Nephron (organoid): ENCODE measurements around the gene VPS8.

Experiments
- H3K27ac Mint-ChIP-seq, 3 experiments: 2 replicates each; pipeline ENCODE4 v1.8.0; 2020; ENCODE audit warnings: mixed read lengths in 3 of 3, mild to moderate bottlenecking in 2 of 3, moderate library complexity in 1 of 3
- H3K27me3 Mint-ChIP-seq: 2 replicates; pipeline ENCODE4 v1.8.0; 2021; ENCODE audit warnings: low read depth, mild to moderate bottlenecking, moderate library complexity, mixed read lengths
- H3K36me3 Mint-ChIP-seq: 2 replicates; pipeline ENCODE4 v1.8.0; 2020; ENCODE audit warnings: low read depth, mixed read lengths
- H3K4me1 Mint-ChIP-seq: 2 replicates; pipeline ENCODE4 v1.8.0; 2020; ENCODE audit warnings: mixed read lengths
- H3K4me3 Mint-ChIP-seq, 3 experiments: 2 replicates each; pipeline ENCODE4 v1.8.0; 2020; ENCODE audit warnings: mild to moderate bottlenecking in 3 of 3, mixed read lengths in 3 of 3, moderate library complexity in 2 of 3
- H3K9me3 Mint-ChIP-seq: 2 replicates; pipeline ENCODE4 v1.8.0; 2020; ENCODE audit warnings: mixed read lengths
- TF ChIP-seq, protein P1 (sequence below), 3 experiments: fragments of 200-600 bp; sonication (generic); IDR thresholded peaks; one replicate each; pipeline ENCODE4 v1.5.0; 2021; ENCODE audit warnings: antibody characterized with exemption in 3 of 3; ENCODE audit not compliant: unreplicated experiment in 3 of 3

Gene VPS8

DNA sequence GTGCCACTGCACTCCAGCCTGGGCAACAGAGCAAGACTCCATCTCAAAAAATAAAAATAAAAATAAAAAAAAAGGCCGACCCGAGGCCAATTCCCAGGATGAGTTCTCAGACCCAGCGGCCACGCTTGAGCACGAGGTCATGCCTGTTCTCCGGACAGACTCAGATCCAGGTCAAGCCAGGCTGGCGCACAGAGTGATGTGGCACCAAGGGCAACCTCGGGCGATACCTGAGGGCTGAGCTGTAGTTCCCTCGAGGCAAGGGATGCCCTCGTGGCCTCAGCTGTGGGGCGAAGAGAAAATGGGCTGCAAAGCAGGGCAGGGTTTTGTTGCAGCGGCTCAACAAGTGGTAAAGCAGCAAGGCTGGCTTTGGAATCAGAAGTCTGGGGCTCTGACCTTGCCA, 263.6 kb downstream of the VPS8 start:
- Mint-ChIP-seq H3K36me3 (no peaks in the 10 kb centered on the region), H3K4me3 (no peak overlapping the region), H3K27ac (no peak overlapping the region), H3K9me3 (no peaks in the 10 kb centered on the region), H3K27me3 (no peaks in the 10 kb centered on the region), H3K4me1 (peaks cover 3% of the 10 kb centered on the region)
- TF ChIP-seq, protein P1, sequence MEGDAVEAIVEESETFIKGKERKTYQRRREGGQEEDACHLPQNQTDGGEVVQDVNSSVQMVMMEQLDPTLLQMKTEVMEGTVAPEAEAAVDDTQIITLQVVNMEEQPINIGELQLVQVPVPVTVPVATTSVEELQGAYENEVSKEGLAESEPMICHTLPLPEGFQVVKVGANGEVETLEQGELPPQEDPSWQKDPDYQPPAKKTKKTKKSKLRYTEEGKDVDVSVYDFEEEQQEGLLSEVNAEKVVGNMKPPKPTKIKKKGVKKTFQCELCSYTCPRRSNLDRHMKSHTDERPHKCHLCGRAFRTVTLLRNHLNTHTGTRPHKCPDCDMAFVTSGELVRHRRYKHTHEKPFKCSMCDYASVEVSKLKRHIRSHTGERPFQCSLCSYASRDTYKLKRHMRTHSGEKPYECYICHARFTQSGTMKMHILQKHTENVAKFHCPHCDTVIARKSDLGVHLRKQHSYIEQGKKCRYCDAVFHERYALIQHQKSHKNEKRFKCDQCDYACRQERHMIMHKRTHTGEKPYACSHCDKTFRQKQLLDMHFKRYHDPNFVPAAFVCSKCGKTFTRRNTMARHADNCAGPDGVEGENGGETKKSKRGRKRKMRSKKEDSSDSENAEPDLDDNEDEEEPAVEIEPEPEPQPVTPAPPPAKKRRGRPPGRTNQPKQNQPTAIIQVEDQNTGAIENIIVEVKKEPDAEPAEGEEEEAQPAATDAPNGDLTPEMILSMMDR (IDR thresholded peaks at IDR 0.05; ENCODE audit: unreplicated experiment in 3 of 3), result no peak

DNA sequence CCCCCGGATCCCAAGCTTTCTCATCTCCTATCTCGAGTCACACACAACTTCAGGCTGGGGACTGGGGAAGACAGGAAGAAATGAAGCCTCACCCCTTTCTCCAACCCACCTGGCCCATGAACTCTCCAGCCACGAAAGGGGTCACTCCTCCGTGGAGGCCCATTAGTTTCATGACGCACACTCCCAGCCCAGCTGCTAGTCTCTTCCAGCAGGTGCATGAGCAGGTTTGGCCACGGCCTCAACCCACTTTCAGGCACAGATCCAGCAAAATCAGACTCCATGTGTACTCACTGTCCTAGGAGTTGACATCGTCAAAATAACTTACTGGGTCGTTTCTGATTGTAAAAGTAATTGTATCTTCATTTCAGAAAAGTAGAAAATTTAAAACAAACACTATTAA, 264.3 kb downstream of the VPS8 start:
- H3K4me1 Mint-ChIP-seq, result no peaks in the 10 kb centered on the region
- TF ChIP-seq, protein P1 (IDR thresholded peaks at IDR 0.05; ENCODE audit: unreplicated experiment in 3 of 3), result no peak
- H3K27me3 Mint-ChIP-seq, result no peaks in the 10 kb centered on the region
- H3K36me3 Mint-ChIP-seq, result no peaks in the 10 kb centered on the region
- H3K27ac Mint-ChIP-seq, result no peak overlapping the region
- H3K4me3 Mint-ChIP-seq, result no peak overlapping the region
- no peaks in the 10 kb centered on the region for H3K9me3 Mint-ChIP-seq

DNA sequence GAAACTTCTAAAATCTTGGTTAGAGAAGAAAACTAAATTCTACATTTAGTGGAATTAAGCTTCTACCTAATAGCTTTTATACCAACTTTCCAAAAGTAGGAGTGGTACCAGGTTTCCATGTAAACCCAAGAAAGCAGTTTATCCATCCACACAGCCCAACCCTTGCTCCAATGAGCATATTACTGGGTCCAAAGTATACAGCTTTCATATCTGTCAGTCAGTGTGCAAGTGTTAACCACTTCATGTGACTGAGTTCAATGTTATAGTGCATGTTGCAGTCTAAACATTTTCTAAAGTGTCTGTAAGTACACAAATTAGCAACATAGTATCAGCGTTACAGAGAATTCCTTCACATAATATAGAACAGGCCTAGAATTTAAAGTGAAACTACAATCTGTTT, 267.7 kb downstream of the VPS8 start:
- H3K9me3 Mint-ChIP-seq, result no peaks in the 10 kb centered on the region
- TF ChIP-seq, protein P1 (IDR thresholded peaks at IDR 0.05; ENCODE audit: unreplicated experiment in 3 of 3), result no peak
- peak overlapping the region in 1 of 3 experiments; percentile 57 for H3K27ac Mint-ChIP-seq
- H3K4me3 Mint-ChIP-seq, result no peak overlapping the region
- H3K36me3 Mint-ChIP-seq, result no peaks in the 10 kb centered on the region
- no peaks in the 10 kb centered on the region for H3K27me3 Mint-ChIP-seq
- no peaks in the 10 kb centered on the region for H3K4me1 Mint-ChIP-seq

DNA sequence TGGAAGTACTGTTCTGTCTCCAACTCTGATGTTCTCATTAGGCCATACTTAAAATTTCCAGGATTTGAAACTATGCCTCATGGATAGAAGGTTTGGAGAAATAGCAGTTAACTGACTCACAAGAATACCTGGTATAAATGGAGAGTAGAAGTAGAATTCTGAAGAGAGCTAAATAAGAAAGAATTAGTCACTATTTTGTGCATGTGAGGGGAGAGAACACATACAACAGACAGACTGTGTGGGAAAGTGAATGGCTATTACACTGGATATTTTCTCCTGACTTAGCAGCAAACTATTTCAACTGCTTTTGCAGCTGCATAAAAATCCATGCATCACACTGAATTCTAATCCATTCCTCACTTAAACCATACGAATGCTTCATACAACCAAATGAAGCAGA, 269.6 kb downstream of the VPS8 start:
- no peaks in the 10 kb centered on the region for H3K4me1 Mint-ChIP-seq
- no peaks in the 10 kb centered on the region for H3K36me3 Mint-ChIP-seq
- H3K9me3 Mint-ChIP-seq, result no peaks in the 10 kb centered on the region
- H3K4me3 Mint-ChIP-seq, result no peak overlapping the region
- TF ChIP-seq, protein P1 (IDR thresholded peaks at IDR 0.05; ENCODE audit: unreplicated experiment in 3 of 3), result no peak
- H3K27ac Mint-ChIP-seq, result no peak overlapping the region
- H3K27me3 Mint-ChIP-seq, result peaks cover 5% of the 10 kb centered on the region

DNA sequence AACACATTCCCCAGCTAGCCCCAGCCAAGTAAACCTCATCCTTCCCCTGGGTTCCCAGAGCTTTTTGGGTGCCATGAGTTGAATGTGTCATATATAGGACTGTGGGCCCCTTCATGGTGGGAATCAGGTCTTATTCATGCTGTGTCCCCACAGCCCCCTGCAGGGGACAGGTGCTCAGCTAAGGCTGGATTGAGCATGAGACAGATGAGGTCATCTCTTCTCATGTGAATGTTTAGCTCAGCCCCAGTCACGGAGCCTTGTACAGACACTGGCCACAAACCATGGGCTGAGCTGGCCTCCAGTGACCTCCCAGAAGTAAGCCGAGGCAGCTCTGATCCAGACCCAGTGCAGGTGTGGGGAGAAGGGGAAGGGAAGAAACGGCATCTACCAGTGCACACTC, 270.2 kb downstream of the VPS8 start:
- H3K4me1 Mint-ChIP-seq, result no peaks in the 10 kb centered on the region
- H3K27me3 Mint-ChIP-seq, result peaks cover 5% of the 10 kb centered on the region

DNA sequence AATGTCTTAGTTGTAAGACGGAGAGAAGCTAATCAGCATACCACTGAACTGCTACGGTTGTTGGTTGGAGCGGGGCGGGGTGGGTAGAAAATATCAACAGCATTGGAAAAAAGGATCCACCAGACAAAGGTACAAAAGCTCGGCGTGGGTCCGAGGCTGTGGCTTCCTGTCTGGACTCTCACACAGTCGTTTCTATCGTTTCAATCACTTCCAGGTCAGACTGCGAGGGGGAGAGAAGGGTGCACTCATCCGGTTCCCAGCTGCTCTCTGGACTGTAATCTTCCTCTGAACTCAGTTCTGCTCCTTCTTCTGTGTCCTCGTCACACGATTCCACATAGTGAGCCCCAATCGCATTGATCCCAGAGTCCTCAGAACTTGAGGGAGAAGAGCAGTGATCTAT, 270.9 kb downstream of the VPS8 start:
- Mint-ChIP-seq H3K27me3 (peaks cover 5% of the 10 kb centered on the region), H3K36me3 (no peaks in the 10 kb centered on the region), H3K4me3 (no peak overlapping the region), H3K27ac (no peak overlapping the region), H3K9me3 (no peaks in the 10 kb centered on the region), H3K4me1 (no peaks in the 10 kb centered on the region)
- TF ChIP-seq, protein P1 (IDR thresholded peaks at IDR 0.05; ENCODE audit: unreplicated experiment in 3 of 3), result no peak

More for the DNA sequence above, 270.2 kb downstream of the VPS8 start:
- TF ChIP-seq, protein P1 (IDR thresholded peaks at IDR 0.05; ENCODE audit: unreplicated experiment in 3 of 3), result no peak
- no peak overlapping the region for H3K4me3 Mint-ChIP-seq
- no peaks in the 10 kb centered on the region for H3K9me3 Mint-ChIP-seq
- peak overlapping the region in 1 of 3 experiments; percentile 21 for H3K27ac Mint-ChIP-seq
- no peaks in the 10 kb centered on the region for H3K36me3 Mint-ChIP-seq
